ENCODE results near the gene KIAA1958. TPM values are rescaled to one million over a fixed set of nuclear protein-coding genes. Genes with fewer than 3 reads are reported as not detected.

KIAA1958 gene
- total RNA-seq, 1 experiment from 2014 or later = 18.5 TPM

DNA sequence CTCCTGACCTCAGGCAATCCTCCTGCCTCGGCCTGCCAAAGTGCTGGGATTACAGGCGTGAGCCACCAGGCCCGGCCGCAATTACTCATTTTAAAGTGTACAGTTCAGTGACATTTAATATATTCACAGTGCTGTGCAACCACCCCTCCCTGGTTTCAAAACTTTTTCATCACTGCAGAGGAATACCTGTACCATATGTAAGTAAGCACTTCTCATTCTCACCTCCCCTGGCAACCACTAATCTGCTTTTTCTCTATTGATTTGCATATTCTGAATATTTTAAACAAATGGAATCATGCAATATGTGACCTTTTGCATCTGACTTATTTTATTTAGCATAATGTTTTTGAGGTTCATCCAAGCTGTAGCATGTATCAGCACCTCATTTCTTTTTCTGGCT, 21.3 kb upstream of the KIAA1958 start (continued):
- TF ChIP-seq, protein P1, sequence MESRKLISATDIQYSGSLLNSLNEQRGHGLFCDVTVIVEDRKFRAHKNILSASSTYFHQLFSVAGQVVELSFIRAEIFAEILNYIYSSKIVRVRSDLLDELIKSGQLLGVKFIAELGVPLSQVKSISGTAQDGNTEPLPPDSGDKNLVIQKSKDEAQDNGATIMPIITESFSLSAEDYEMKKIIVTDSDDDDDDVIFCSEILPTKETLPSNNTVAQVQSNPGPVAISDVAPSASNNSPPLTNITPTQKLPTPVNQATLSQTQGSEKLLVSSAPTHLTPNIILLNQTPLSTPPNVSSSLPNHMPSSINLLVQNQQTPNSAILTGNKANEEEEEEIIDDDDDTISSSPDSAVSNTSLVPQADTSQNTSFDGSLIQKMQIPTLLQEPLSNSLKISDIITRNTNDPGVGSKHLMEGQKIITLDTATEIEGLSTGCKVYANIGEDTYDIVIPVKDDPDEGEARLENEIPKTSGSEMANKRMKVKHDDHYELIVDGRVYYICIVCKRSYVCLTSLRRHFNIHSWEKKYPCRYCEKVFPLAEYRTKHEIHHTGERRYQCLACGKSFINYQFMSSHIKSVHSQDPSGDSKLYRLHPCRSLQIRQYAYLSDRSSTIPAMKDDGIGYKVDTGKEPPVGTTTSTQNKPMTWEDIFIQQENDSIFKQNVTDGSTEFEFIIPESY (IDR thresholded peaks at IDR 0.05; ENCODE audit: extremely low read depth, insufficient replicate concordance, low read length) = no peak
- no peak for TF ChIP-seq ZFX (IDR thresholded peaks at IDR 0.05)
- no peak for TF ChIP-seq JUND (IDR thresholded peaks at IDR 0.05)
- TF ChIP-seq RAD21 (IDR thresholded peaks at IDR 0.05; ENCODE audit: low read depth) = no peak
- no peak for TF ChIP-seq POLR2AphosphoS5 (IDR thresholded peaks at IDR 0.05; ENCODE audit: low read depth, low read length)
- TF ChIP-seq, protein P2, sequence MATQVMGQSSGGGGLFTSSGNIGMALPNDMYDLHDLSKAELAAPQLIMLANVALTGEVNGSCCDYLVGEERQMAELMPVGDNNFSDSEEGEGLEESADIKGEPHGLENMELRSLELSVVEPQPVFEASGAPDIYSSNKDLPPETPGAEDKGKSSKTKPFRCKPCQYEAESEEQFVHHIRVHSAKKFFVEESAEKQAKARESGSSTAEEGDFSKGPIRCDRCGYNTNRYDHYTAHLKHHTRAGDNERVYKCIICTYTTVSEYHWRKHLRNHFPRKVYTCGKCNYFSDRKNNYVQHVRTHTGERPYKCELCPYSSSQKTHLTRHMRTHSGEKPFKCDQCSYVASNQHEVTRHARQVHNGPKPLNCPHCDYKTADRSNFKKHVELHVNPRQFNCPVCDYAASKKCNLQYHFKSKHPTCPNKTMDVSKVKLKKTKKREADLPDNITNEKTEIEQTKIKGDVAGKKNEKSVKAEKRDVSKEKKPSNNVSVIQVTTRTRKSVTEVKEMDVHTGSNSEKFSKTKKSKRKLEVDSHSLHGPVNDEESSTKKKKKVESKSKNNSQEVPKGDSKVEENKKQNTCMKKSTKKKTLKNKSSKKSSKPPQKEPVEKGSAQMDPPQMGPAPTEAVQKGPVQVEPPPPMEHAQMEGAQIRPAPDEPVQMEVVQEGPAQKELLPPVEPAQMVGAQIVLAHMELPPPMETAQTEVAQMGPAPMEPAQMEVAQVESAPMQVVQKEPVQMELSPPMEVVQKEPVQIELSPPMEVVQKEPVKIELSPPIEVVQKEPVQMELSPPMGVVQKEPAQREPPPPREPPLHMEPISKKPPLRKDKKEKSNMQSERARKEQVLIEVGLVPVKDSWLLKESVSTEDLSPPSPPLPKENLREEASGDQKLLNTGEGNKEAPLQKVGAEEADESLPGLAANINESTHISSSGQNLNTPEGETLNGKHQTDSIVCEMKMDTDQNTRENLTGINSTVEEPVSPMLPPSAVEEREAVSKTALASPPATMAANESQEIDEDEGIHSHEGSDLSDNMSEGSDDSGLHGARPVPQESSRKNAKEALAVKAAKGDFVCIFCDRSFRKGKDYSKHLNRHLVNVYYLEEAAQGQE (IDR thresholded peaks at IDR 0.05; ENCODE audit: low read depth) = no peak

DNA sequence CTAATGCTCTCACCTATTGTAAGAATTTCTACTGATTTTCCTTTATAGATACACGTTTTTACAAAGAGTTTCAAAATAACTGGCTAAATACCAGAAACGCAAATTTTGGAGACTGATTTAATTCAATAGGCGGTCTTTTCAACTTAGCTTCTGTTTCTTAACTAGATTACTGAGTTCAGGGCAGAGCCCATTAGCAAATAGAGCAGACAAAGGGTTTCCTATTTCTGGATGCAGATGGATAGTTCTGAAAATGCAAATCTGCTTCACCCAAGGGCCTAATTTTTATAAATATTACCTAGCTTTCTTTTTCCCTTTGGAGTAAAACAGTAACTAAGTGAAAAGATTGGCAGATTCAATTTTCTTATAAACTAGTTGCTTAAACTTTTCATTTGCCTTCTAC, 13.6 kb upstream of the KIAA1958 start:
- RAD21 ChIA-PET (ENCODE audit: low non-redundant PET in 1 of 2, low total read pairs in 2 of 2, uncharacterized antibody in 2 of 2, unreplicated experiment in 2 of 2) = no interaction called here
- Histone ChIP-seq H3K79me2 (ENCODE audit: insufficient read depth, low read length) (no peaks in the 10 kb centered on the region), H3K4me3 (replicated peaks in 1 of 2; ENCODE audit: low read depth in 1 of 2, low read length in 2 of 2) (no peak overlapping the region), H2AFZ (ENCODE audit: low read depth, low read length, poor library complexity, severe bottlenecking) (no peak overlapping the region), H3K4me2 (ENCODE audit: low read length) (no peak overlapping the region), H3K9ac (ENCODE audit: low read length) (no peak overlapping the region), H3K36me3 (ENCODE audit: control insufficient read depth in 1 of 2, insufficient read depth in 2 of 2, low read length in 2 of 2) (0 out of 4 replicates have a peak, but pooled peaks cover 0 to 4% of the 10 kb centered on the region in 2 experiments), H3K9me3 (ENCODE audit: control insufficient read depth in 1 of 2, insufficient read depth in 1 of 2, low read depth in 1 of 2, low read length in 2 of 2) (no peaks in the 10 kb centered on the region), H4K20me1 (ENCODE audit: insufficient read depth) (no peaks in the 10 kb centered on the region), H3K9me2 (ENCODE audit: insufficient read depth) (no peaks in the 10 kb centered on the region), H3K27ac (ENCODE audit: low read depth, low read length) (no peak overlapping the region), H3K27me3 (ENCODE audit: insufficient read depth, low read length) (no peaks in the 10 kb centered on the region), H3K4me1 (ENCODE audit: control insufficient read depth in 1 of 2, insufficient read depth in 2 of 2, low read length in 2 of 2) (no peaks in the 10 kb centered on the region)
- DNase-seq (ENCODE audit: low read depth, low spot score) = no peak
- ATAC-seq = no peak
- POLR2A ChIA-PET = no interaction called here
- intact Hi-C loops (cut with micrococcal nuclease) = no loop called here
- no TSS peak for BruUV-seq (replicated peaks)
- CTCF ChIA-PET = no interaction called here
- TF ChIP-seq, protein P3, sequence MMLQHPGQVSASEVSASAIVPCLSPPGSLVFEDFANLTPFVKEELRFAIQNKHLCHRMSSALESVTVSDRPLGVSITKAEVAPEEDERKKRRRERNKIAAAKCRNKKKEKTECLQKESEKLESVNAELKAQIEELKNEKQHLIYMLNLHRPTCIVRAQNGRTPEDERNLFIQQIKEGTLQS (IDR thresholded peaks at IDR 0.05) = no peak
- TF ChIP-seq, protein P2 (IDR thresholded peaks at IDR 0.05; ENCODE audit: low read depth) = no peak
- TF ChIP-seq, protein P4, sequence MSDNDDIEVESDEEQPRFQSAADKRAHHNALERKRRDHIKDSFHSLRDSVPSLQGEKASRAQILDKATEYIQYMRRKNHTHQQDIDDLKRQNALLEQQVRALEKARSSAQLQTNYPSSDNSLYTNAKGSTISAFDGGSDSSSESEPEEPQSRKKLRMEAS (IDR thresholded peaks at IDR 0.05) = no peak
- TF ChIP-seq EZH2phosphoT487 (IDR thresholded peaks at IDR 0.05; ENCODE audit: borderline replicate concordance) (no peak), SIN3A (IDR thresholded peaks at IDR 0.05; ENCODE audit: low read depth) (no peak), RAD21 (IDR thresholded peaks at IDR 0.05; ENCODE audit: low read depth) (no peak), JUND (IDR thresholded peaks at IDR 0.05) (no peak), YY1 (IDR thresholded peaks at IDR 0.05; ENCODE audit: extremely low read depth, insufficient replicate concordance, low read depth, low read length) (no peak)
- TF ChIP-seq, protein P5, sequence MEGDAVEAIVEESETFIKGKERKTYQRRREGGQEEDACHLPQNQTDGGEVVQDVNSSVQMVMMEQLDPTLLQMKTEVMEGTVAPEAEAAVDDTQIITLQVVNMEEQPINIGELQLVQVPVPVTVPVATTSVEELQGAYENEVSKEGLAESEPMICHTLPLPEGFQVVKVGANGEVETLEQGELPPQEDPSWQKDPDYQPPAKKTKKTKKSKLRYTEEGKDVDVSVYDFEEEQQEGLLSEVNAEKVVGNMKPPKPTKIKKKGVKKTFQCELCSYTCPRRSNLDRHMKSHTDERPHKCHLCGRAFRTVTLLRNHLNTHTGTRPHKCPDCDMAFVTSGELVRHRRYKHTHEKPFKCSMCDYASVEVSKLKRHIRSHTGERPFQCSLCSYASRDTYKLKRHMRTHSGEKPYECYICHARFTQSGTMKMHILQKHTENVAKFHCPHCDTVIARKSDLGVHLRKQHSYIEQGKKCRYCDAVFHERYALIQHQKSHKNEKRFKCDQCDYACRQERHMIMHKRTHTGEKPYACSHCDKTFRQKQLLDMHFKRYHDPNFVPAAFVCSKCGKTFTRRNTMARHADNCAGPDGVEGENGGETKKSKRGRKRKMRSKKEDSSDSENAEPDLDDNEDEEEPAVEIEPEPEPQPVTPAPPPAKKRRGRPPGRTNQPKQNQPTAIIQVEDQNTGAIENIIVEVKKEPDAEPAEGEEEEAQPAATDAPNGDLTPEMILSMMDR (IDR thresholded peaks at IDR 0.05 in 2 of 3, conservative IDR thresholded peaks at IDR 0.05 in 1 of 3; ENCODE audit: borderline replicate concordance in 1 of 3, insufficient read depth in 1 of 3, low read depth in 2 of 3, low read length in 2 of 3) = no peak

Measured in HCT116 (cell line).